ENCODE results near the gene TEX55. TPM values are rescaled to one million over a fixed set of nuclear protein-coding genes. Genes with fewer than 3 reads are reported as not detected.

TEX55 gene
- total RNA-seq, 4 donors from 2014 or later, result not detected

GRCh38 chr3:119176778-119177177 lies 30.8 kb downstream of the TEX55 start:
- H3K4me1 ChIP-seq, result peaks cover 0 to 6% (median 0%) of the 10 kb centered on the region in 4 donors
- DNase-seq (ENCODE audit: low spot score in 2 of 2), result no peak
- H3K4me3 ChIP-seq, result no peak overlapping the region
- 60 to 75% methylated on average over 4 of the region's 4 CpGs for whole genome bisulfite sequencing, 2 donors
- no peaks in the 10 kb centered on the region for H3K9me3 ChIP-seq
- no peaks in the 10 kb centered on the region for H3K36me3 ChIP-seq
- H3K27me3 ChIP-seq, result no peaks in the 10 kb centered on the region
- no peak for TF ChIP-seq POLR2A (IDR thresholded peaks at IDR 0.05)
- no peak for TF ChIP-seq EP300 (IDR thresholded peaks at IDR 0.05)
- TF ChIP-seq CTCF (IDR thresholded peaks at IDR 0.05), result no peak
- peak overlapping the region; percentile 7 to 82 (median 45) for H3K27ac ChIP-seq

DNA sequence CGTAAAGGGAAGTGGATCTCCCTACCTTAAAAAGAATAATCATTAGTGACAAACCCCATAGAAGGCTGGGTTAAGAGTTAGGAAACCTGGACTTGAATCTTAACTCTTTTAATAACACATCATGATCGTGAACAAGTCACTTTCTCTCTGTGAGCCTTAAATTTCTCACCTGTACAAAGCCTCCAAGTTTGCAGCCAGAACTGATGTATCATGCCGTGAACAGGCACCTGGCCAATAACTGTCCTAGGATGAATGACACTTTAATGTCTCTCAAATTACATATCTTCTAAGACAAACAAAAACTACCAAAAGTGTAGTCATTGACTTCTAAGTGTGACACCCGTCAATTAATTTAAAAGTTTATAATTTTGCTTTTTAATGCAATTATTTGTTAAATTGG lies 31.4 kb downstream of the TEX55 start:
- Histone ChIP-seq H3K4me3 (no peak overlapping the region), H3K27ac (peak overlapping the region in 2 of 4 donors; percentile 70 to 82), H3K9me3 (no peaks in the 10 kb centered on the region), H3K27me3 (no peaks in the 10 kb centered on the region), H3K36me3 (no peaks in the 10 kb centered on the region), H3K4me1 (peaks cover 0 to 6% (median 0%) of the 10 kb centered on the region in 4 donors)
- 81 to 90% methylated on average over 4 of the region's 4 CpGs for WGBS, 2 donors
- no peak for DNase-seq (ENCODE audit: low spot score in 2 of 2)
- TF ChIP-seq EP300 (IDR thresholded peaks at IDR 0.05) (no peak), CTCF (IDR thresholded peaks at IDR 0.05) (no peak), POLR2A (IDR thresholded peaks at IDR 0.05) (no peak)

- Histone ChIP-seq H3K4me3 (no peak overlapping the region), H3K36me3 (no peaks in the 10 kb centered on the region), H3K27me3 (no peaks in the 10 kb centered on the region), H3K9me3 (no peaks in the 10 kb centered on the region), H3K27ac (no peak overlapping the region), H3K4me1 (no peaks in the 10 kb centered on the region)
- no peak for TF ChIP-seq EP300 (IDR thresholded peaks at IDR 0.05)
- no peak for TF ChIP-seq POLR2A (IDR thresholded peaks at IDR 0.05)
- DNase-seq (ENCODE audit: low spot score in 2 of 2), result no peak
- WGBS, 2 donors, result 70 to 72% methylated on average over 3 of the region's 3 CpGs
Measured at GRCh38 chr3:119181765-119182164, 35.8 kb downstream of the TEX55 start.

- 67 to 69% methylated on average over 9 of the region's 9 CpGs for WGBS, 2 donors
Measured at GRCh38 chr3:119184111-119184510, 38.1 kb downstream of the TEX55 start.

GRCh38 chr3:119184796-119185570 lies 39.0 kb downstream of the TEX55 start:
- Histone ChIP-seq H3K27me3 (no peaks in the 10 kb centered on the region), H3K27ac (no peak overlapping the region), H3K36me3 (no peaks in the 10 kb centered on the region), H3K9me3 (no peaks in the 10 kb centered on the region), H3K4me1 (no peaks in the 10 kb centered on the region), H3K4me3 (no peak overlapping the region)
- WGBS, 2 donors, result 65 to 77% methylated on average over 7 of the region's 7 CpGs
- TF ChIP-seq EP300 (IDR thresholded peaks at IDR 0.05) (no peak), CTCF (IDR thresholded peaks at IDR 0.05) (no peak), POLR2A (IDR thresholded peaks at IDR 0.05) (no peak)
- no peak for DNase-seq (ENCODE audit: low spot score in 2 of 2)

More at GRCh38 chr3:119184111-119184510, 38.1 kb downstream of the TEX55 start:
- TF ChIP-seq POLR2A (IDR thresholded peaks at IDR 0.05) (no peak), CTCF (IDR thresholded peaks at IDR 0.05) (no peak), EP300 (IDR thresholded peaks at IDR 0.05) (no peak)
- Histone ChIP-seq H3K27me3 (no peaks in the 10 kb centered on the region), H3K27ac (no peak overlapping the region), H3K4me3 (no peak overlapping the region), H3K36me3 (no peaks in the 10 kb centered on the region), H3K4me1 (no peaks in the 10 kb centered on the region), H3K9me3 (no peaks in the 10 kb centered on the region)
- DNase-seq (ENCODE audit: low spot score in 2 of 2), result no peak

All from tibial nerve (tissue), 4 donors.